T1000 (cell line): ENCODE measurements around the gene KLK10.

Experiments
- DNase-seq: peaks from one replicate; lab custom pipeline; 2025; ENCODE audit warnings: mixed read lengths; lab: John Stamatoyannopoulos, UW

Gene KLK10

DNA sequence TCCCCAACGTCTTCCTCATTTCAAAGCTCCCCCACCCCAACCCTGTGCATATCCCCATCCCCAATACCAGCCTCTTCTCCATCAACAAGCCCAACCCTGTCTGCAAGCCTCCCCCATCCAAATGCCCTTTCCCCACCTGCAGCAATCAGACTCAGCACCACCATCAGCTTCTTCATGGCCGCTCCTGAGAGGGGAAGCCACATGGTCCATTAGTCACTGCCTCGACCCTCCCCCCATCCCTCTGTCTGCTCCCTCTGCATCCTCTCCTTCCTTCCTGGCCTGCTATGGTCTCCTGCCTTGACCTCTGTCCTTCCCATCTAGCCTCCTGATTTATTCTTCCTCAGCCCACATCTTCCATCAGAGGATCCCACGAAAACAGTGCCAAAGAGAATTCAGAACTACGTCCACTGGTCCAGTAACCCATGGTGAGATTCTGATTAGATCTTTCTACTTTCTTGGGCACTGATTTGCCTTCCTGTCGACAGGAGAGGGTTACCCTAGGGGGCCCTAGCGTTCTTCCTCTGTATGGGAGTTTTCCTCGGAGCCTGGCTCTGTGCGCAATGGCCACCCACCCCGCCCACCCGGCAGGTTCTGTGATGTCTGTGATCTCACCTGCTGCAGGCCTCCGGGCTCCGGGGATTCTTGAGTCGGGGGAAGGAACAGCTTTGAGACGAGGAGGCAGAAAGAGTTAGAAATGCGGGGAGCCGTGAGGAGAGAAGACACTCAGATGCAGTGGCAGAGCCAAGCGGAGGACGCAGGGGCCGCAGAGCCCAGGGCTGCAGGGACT lies 51.4 kb downstream of the KLK10 start:
- DNase-seq: no peak

DNA sequence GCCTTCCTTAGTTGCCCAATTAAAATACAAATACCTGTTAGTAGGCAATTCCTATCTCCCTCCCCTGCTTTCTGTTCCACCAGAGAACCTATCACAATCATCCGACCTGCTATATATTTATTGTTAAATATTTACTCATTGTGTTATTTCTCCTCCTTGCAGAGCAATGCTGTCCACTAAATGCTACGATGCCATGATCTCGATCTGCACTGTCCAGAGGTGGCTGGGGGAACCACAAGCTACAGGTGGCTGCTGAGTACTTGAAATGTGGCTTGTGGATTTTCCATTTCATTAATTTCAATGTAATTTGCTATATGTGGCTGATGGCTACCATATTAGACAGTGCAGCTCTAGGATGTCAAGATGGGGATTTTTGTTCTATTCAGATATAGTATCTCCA lies 55.2 kb downstream of the KLK10 start:
- DNase-seq: no peak

DNA sequence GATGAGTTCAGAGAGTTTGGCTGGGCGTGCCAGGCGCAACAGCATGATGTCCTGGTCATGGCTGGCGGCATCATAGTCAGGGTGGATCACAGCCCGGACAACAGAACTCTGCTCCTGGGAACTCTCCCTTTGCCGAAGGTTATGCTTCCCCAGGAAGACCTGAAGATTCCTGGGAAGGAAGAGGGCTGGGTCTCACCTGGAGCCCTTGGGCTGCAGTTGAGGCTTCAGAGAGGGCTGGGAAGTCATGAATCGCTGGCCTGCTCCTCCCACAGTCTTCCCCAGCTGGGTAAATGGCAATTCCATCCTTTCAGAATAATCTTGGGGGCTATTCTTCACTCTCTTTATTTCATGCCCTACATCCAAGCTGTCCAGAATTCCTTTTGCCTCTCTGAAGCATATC lies 56.1 kb downstream of the KLK10 start:
- DNase-seq: no peak
